Adipocyte (in vitro differentiated cells): ENCODE measurements around the gene EPB41.
"Not testable (repeated sequence)": the region's sequence is repeated elsewhere in the genome, so short reads cannot be mapped to it uniquely, and the experiment has no call there.

Source experiments
- DNase-seq: peaks from one replicate; pipeline ENCODE4 v3.0.0-alpha.2; 2015; ENCODE audit warnings: low read depth
- H3K27me3 ChIP-seq: replicated peaks from 2 replicates; pipeline ENCODE4 v1.7.0; 2013; ENCODE audit warnings: mild to moderate bottlenecking, low read length, moderate library complexity; ENCODE audit not compliant: control insufficient read depth, insufficient read depth
- H3K36me3 ChIP-seq: 2 replicates; pipeline ENCODE4 v1.7.0; 2013; ENCODE audit warnings: low read length, mild to moderate bottlenecking, moderate library complexity; ENCODE audit not compliant: control insufficient read depth, insufficient read depth, severe bottlenecking
- H3K4me1 ChIP-seq: 2 replicates; pipeline ENCODE4 v1.7.0; 2013; ENCODE audit warnings: mild to moderate bottlenecking, low read length, moderate library complexity; ENCODE audit not compliant: control insufficient read depth, insufficient read depth
- H3K4me3 ChIP-seq: 2 replicates; pipeline ENCODE4 v1.7.0; 2013; ENCODE audit warnings: mild to moderate bottlenecking, low read length, moderate library complexity
- H3K9ac ChIP-seq: 2 replicates; pipeline ENCODE4 v1.7.0; 2013; ENCODE audit warnings: mild to moderate bottlenecking, low read length, moderate library complexity
- H3K9me3 ChIP-seq: 2 replicates; pipeline ENCODE4 v1.7.0; 2013; ENCODE audit warnings: mild to moderate bottlenecking, low read length, moderate library complexity; ENCODE audit not compliant: control insufficient read depth

The EPB41 gene

GRCh38 chr1:29094954-29095353 lies 180.6 kb downstream of the EPB41 start:
- no peaks in the 10 kb centered on the region for H3K9me3 ChIP-seq
- H3K9ac ChIP-seq = no peak overlapping the region
- peaks cover 4% of the 10 kb centered on the region for H3K36me3 ChIP-seq
- H3K27me3 ChIP-seq = no peaks in the 10 kb centered on the region
- no peak overlapping the region for H3K4me3 ChIP-seq
- no peaks in the 10 kb centered on the region for H3K4me1 ChIP-seq
- DNase-seq = no peak

GRCh38 chr1:29096231-29096886 lies 182.0 kb downstream of the EPB41 start:
- H3K4me3 ChIP-seq = no peak overlapping the region
- H3K36me3 ChIP-seq = peaks cover 4% of the 10 kb centered on the region
- H3K9ac ChIP-seq = no peak overlapping the region
- no peaks in the 10 kb centered on the region for H3K4me1 ChIP-seq
- H3K9me3 ChIP-seq = no peaks in the 10 kb centered on the region
- H3K27me3 ChIP-seq = no peaks in the 10 kb centered on the region
- no peak for DNase-seq

GRCh38 chr1:29099286-29099685 lies 184.9 kb downstream of the EPB41 start:
- no peak for DNase-seq
- no peaks in the 10 kb centered on the region for H3K27me3 ChIP-seq
- no peak overlapping the region for H3K4me3 ChIP-seq
- H3K9me3 ChIP-seq = no peaks in the 10 kb centered on the region
- H3K4me1 ChIP-seq = no peaks in the 10 kb centered on the region
- H3K9ac ChIP-seq = no peak overlapping the region
- H3K36me3 ChIP-seq = peaks cover 4% of the 10 kb centered on the region

- H3K9ac ChIP-seq = no peak overlapping the region
- no peaks in the 10 kb centered on the region for H3K27me3 ChIP-seq
- DNase-seq = no peak
- peaks cover 4% of the 10 kb centered on the region for H3K36me3 ChIP-seq
- no peak overlapping the region for H3K4me3 ChIP-seq
- no peaks in the 10 kb centered on the region for H3K9me3 ChIP-seq
- H3K4me1 ChIP-seq = no peaks in the 10 kb centered on the region
Measured at GRCh38 chr1:29100487-29100886, 186.1 kb downstream of the EPB41 start.

- Histone ChIP-seq H3K27me3 (no peaks in the 10 kb centered on the region), H3K9ac (no peak overlapping the region), H3K9me3 (no peaks in the 10 kb centered on the region), H3K4me1 (peaks cover 7% of the 10 kb centered on the region), H3K4me3 (no peak overlapping the region), H3K36me3 (peaks cover 5% of the 10 kb centered on the region)
- DNase-seq = no peak
Measured at GRCh38 chr1:29105822-29106221, 191.5 kb downstream of the EPB41 start.

- not testable (repeated sequence) for H3K27me3 ChIP-seq, H3K9ac ChIP-seq, DNase-seq, H3K4me1 ChIP-seq, H3K9me3 ChIP-seq, H3K4me3 ChIP-seq
- H3K36me3 ChIP-seq = peaks cover 11% of the 10 kb centered on the region
Measured at GRCh38 chr1:29108041-29108440, 193.7 kb downstream of the EPB41 start.

- Histone ChIP-seq H3K27me3 (no peaks in the 10 kb centered on the region), H3K9ac (no peak overlapping the region), H3K4me1 (peaks cover 4% of the 10 kb centered on the region), H3K9me3 (no peaks in the 10 kb centered on the region), H3K36me3 (peaks cover 18% of the 10 kb centered on the region), H3K4me3 (no peak overlapping the region)
- no peak for DNase-seq
Measured at GRCh38 chr1:29112705-29113412, 198.5 kb downstream of the EPB41 start.

GRCh38 chr1:29113413-29114117 lies 199.2 kb downstream of the EPB41 start:
- Histone ChIP-seq H3K9ac (no peak overlapping the region), H3K36me3 (peaks cover 18% of the 10 kb centered on the region), H3K9me3 (no peaks in the 10 kb centered on the region), H3K4me1 (peaks cover 4% of the 10 kb centered on the region), H3K4me3 (no peak overlapping the region), H3K27me3 (no peaks in the 10 kb centered on the region)
- no peak for DNase-seq

GRCh38 chr1:29114654-29115053 lies 200.3 kb downstream of the EPB41 start:
- H3K36me3 ChIP-seq = peaks cover 13% of the 10 kb centered on the region
- DNase-seq = no peak

GRCh38 chr1:29117381-29117780 lies 203.0 kb downstream of the EPB41 start:
- H3K27me3 ChIP-seq = no peaks in the 10 kb centered on the region
- no peaks in the 10 kb centered on the region for H3K9me3 ChIP-seq
- H3K36me3 ChIP-seq = peaks cover 11% of the 10 kb centered on the region
- DNase-seq = no peak
- H3K4me1 ChIP-seq = peaks cover 20% of the 10 kb centered on the region
- H3K9ac ChIP-seq = no peak overlapping the region
- no peak overlapping the region for H3K4me3 ChIP-seq

More at GRCh38 chr1:29114654-29115053, 200.3 kb downstream of the EPB41 start:
- Histone ChIP-seq H3K27me3 (no peaks in the 10 kb centered on the region), H3K4me1 (peaks cover 11% of the 10 kb centered on the region), H3K9ac (no peak overlapping the region), H3K9me3 (no peaks in the 10 kb centered on the region), H3K4me3 (no peak overlapping the region)

- Histone ChIP-seq H3K4me1 (peaks cover 26% of the 10 kb centered on the region), H3K9ac (no peak overlapping the region), H3K4me3 (no peak overlapping the region), H3K27me3 (no peaks in the 10 kb centered on the region), H3K9me3 (no peaks in the 10 kb centered on the region), H3K36me3 (no peaks in the 10 kb centered on the region)
- DNase-seq = peak; percentile 27
Measured at GRCh38 chr1:29119121-29119929, 205.0 kb downstream of the EPB41 start.
